IgD-negative memory B cell (primary cell): Measurements from ENCODE around the gene RAB3A. TPM values are rescaled to one million over a fixed set of nuclear protein-coding genes. Genes with fewer than 3 reads are reported as not detected.

ENCODE experiments used
- H3K27ac Mint-ChIP-seq, 3 donors: one replicate each; pipeline ENCODE4 v1.8.0; 2020 to 2022; ENCODE audit warnings: mild to moderate bottlenecking in 3 of 3, mixed read lengths in 3 of 3, moderate library complexity in 1 of 3
- H3K27me3 Mint-ChIP-seq: one replicate; pipeline ENCODE4 v1.8.0; 2021; ENCODE audit warnings: mixed read lengths
- H3K36me3 Mint-ChIP-seq: one replicate; pipeline ENCODE4 v1.8.0; 2020; ENCODE audit warnings: mild to moderate bottlenecking, mixed read lengths
- H3K4me1 Mint-ChIP-seq, 3 donors: one replicate each; pipeline ENCODE4 v1.8.0; 2020 to 2022; ENCODE audit warnings: mixed read lengths in 3 of 3, mild to moderate bottlenecking in 1 of 3
- H3K4me3 Mint-ChIP-seq, 4 donors: one replicate each; pipeline ENCODE4 v1.8.0; 2020 to 2022; ENCODE audit warnings: mild to moderate bottlenecking in 4 of 4, mixed read lengths in 4 of 4, moderate library complexity in 3 of 4
- H3K9me3 Mint-ChIP-seq, 3 donors: one replicate each; pipeline ENCODE4 v1.8.0; 2020 to 2021; ENCODE audit warnings: mixed read lengths in 3 of 3, mild to moderate bottlenecking in 1 of 3
- polyA plus RNA-seq: library from polyadenylated mRNA; unstranded; fragments of 300-500 nt; fragmentation: Illumina TruSeq; gene quantifications from one replicate; pipeline ENCODE4 v1.2.3, GENCODE V29; 2021

RAB3A gene
- polyA plus RNA-seq, 1 donor from 2014 or later = 1.5 TPM

DNA sequence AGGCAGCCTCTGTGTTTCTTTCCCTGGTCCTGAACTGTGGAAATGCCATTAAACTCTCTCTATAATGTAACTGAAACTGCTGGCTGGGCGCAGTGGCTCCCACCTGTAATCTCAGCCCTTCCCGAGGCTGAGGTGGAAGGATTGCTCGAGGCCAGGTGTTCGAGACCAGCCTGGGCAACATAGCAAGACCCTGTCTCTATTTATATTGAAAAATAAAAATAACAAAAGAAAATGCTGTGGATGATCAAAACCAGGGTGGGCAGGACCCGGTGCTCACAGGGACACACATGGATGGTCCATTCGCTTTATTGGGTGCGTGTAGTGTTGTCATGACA is 7.4 kb downstream of the RAB3A start:
- Mint-ChIP-seq H3K27ac (peak overlapping the region in 2 of 3 donors; percentile 27 to 39), H3K27me3 (no peaks in the 10 kb centered on the region), H3K36me3 (no peaks in the 10 kb centered on the region), H3K4me3 (peak overlapping the region in 3 of 4 donors; percentile 35 to 68 (median 46)), H3K4me1 (peaks cover 14 to 21% (median 20%) of the 10 kb centered on the region in 3 donors), H3K9me3 (no peaks in the 10 kb centered on the region)

DNA sequence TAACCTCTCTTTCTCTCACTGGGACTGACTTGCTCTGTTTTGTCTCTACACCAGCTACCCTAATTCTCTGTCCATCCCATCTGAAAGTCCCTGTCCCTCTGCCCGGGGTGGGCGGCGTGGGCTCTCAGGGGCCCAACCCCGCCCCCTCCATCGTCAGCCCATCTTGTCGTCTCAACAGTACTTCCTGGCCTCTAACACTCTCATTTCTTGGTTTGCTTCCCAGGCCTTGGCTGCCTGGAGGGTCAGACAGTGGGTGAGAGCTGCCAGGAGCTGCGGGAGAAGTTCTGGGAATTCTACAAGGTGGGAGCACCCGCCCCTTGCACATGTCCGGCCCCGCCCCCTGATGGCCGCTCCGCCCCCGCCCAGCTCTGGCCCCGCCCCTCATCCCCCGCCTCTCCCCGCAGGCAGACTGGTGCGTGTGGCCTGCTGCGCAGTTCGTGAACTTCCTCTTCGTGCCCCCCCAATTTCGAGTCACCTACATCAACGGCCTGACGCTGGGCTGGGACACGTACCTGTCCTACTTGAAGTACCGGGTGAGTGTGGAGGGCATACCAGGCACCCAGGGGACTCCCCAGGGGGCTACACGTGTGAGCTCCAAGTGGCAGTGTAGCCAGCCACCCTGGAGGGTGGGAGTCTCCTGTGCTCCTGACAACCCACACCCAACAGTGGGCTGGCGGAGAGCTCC is 9.1 kb downstream of the RAB3A start:
- no peaks in the 10 kb centered on the region for H3K9me3 Mint-ChIP-seq
- peak overlapping the region; percentile 85 to 94 (median 94) for H3K4me3 Mint-ChIP-seq
- H3K27me3 Mint-ChIP-seq = no peaks in the 10 kb centered on the region
- peaks cover 14 to 26% (median 23%) of the 10 kb centered on the region in 3 donors for H3K4me1 Mint-ChIP-seq
- no peaks in the 10 kb centered on the region for H3K36me3 Mint-ChIP-seq
- H3K27ac Mint-ChIP-seq = peak overlapping the region; percentile 6 to 83 (median 80)

- H3K27me3 Mint-ChIP-seq = no peaks in the 10 kb centered on the region
- H3K4me3 Mint-ChIP-seq = peak overlapping the region; percentile 85 to 94 (median 94)
- H3K9me3 Mint-ChIP-seq = no peaks in the 10 kb centered on the region
- H3K27ac Mint-ChIP-seq = peak overlapping the region in 2 of 3 donors; percentile 6 to 83
- peaks cover 14 to 28% (median 23%) of the 10 kb centered on the region in 3 donors for H3K4me1 Mint-ChIP-seq
- no peaks in the 10 kb centered on the region for H3K36me3 Mint-ChIP-seq
Measured at GRCh38 chr19:18194181-18194530, 9.7 kb downstream of the RAB3A start.

DNA sequence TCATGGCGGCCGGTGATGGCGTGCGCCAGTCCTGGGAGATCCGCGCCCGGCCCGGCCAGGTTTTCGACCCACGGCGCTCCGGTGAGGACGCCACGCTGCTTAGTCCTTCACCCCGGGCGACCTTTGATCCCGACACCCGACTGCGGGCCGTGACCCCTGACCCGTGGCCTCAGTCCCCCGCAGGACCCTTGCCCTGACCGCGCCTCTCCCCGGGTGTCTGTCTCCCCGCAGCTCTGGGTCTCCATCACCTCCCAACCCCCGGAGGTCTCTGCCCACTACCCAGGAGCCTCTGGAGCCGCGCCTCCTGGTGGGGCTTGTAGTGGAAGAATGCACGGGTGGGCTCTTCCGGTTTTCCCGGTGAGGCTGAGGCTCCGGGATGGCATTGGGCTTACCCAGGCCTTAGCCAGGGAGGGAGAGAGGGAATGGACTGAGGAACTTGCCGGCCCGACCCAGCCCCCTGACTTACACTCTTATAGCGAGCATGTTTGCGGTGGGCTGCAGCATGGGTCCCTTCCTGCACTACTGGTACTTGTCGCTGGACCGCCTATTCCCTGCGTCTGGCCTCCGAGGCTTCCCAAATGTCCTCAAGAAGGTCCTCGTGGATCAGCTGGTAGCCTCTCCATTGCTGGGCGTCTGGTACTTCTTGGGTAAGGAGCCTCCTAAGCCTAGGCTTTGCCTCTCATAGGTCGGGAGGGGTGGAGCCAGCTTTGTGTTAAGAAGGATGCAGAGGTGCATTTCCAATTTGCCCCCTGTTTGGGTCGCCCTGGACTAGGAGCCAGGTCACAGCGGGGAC is 10.3 kb downstream of the RAB3A start:
- Mint-ChIP-seq H3K36me3 (no peaks in the 10 kb centered on the region), H3K27me3 (no peaks in the 10 kb centered on the region), H3K4me3 (peak overlapping the region; percentile 85 to 94 (median 94)), H3K9me3 (no peaks in the 10 kb centered on the region), H3K4me1 (peaks cover 14 to 31% (median 25%) of the 10 kb centered on the region in 3 donors), H3K27ac (peak overlapping the region; percentile 83 to 99 (median 93))

DNA sequence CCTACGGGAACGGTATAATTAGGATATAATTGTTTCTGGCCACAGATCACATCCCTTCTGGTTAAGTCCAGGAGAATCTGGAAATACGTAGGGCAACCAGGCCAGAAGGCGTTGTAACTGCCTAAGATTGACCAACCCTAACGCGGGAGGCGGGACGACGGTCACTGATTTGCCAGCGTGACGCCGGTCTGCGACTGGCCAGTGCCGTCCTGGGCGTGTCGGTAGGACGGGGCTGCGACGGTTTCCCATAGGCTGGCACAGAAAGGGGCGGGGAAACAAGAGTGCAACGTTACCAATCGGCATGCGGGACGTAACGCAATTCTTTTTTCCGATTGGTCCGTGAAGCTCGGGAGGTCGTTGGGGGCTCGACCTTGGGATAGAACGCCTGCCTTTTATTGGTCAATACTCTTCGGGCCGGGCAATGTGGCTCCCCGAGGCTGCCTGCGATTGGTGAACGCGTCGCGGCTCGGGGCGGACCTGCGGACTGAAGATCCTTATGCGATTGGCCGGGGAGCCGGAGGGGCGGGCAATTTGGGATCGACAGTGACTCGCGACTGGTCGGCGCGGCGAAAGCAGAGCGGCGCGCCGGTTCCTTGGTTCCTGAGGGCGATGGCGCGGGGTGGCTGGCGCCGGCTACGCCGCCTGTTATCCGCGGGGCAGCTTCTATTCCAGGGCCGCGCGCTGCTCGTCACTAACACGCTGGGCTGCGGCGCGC is 11.0 kb downstream of the RAB3A start, which contains the start of gene MPV17L2:
Gene MPV17L2, plus strand, starts transcription at position 546 of the 715 bp plus-strand sequence. Its CDS starts 64 bp downstream, at position 610.
- Mint-ChIP-seq H3K9me3 (no peaks in the 10 kb centered on the region), H3K4me3 (peak within 1 kb of the TSS; percentile 85 to 94 (median 94)), H3K4me1 (peaks cover 14 to 31% (median 25%) of the 10 kb centered on the region in 3 donors), H3K27ac (peak within 1 kb of the TSS; percentile 83 to 99 (median 93)), H3K27me3 (no peaks in the 10 kb centered on the region), H3K36me3 (no peaks in the 10 kb centered on the region)

DNA sequence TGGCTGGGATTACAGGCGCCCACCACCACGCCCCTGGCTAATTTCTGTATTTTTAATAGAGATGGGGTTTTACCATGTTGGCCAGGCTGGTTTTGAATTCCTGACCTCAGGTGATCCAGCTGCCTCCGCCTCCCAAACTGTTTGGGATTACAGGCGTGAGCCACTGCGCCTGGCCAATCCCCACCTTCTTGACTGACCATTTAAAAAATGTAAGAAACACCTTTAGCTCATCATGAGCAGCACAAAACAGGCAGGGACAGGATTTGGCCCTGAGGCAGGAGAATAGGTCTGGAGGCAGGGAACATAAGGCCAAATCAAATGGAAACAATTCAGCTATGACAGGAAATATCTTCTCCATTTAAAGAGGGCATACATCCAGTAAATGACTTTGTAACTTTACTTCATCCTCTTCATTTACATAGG is 12.2 kb downstream of the RAB3A start:
- Mint-ChIP-seq H3K36me3 (no peaks in the 10 kb centered on the region), H3K9me3 (no peaks in the 10 kb centered on the region), H3K27me3 (no peaks in the 10 kb centered on the region), H3K4me3 (peak overlapping the region; percentile 85 to 94 (median 94)), H3K4me1 (peaks cover 14 to 31% (median 27%) of the 10 kb centered on the region in 3 donors), H3K27ac (peak overlapping the region; percentile 83 to 99 (median 93))

DNA sequence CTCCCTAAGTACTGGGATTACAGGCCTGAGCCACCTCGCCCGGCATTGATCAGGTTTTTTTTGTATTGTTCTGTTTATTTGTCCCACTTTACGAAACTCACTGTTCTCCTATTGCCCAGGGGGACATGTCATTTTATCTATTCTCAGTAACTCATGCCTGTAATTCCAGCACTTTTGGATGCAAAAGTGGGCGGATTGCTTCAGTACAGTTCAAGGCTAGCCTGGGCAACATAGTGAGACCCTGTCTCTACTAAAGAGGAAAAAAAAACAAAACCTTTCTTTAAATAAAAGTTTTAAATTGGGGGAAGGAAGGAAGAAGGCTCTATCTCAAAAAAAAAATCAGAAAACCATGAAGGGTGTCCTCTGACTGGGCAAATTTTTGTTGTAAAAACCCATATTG is 13.6 kb downstream of the RAB3A start:
- Mint-ChIP-seq H3K36me3 (peaks cover 2% of the 10 kb centered on the region), H3K4me1 (peaks cover 18 to 29% (median 28%) of the 10 kb centered on the region in 3 donors), H3K27me3 (no peaks in the 10 kb centered on the region), H3K9me3 (no peaks in the 10 kb centered on the region), H3K4me3 (peak overlapping the region in 1 of 4 donors; percentile 18), H3K27ac (peak overlapping the region in 2 of 3 donors; percentile 43 to 50)

- Mint-ChIP-seq H3K4me1 (peaks cover 11 to 16% (median 11%) of the 10 kb centered on the region in 3 donors), H3K27me3 (no peaks in the 10 kb centered on the region), H3K36me3 (peaks cover 6% of the 10 kb centered on the region), H3K9me3 (no peaks in the 10 kb centered on the region), H3K4me3 (peak overlapping the region in 1 of 4 donors; percentile 32), H3K27ac (peak overlapping the region in 1 of 3 donors; percentile 72)
Measured at GRCh38 chr19:18185538-18185937, 18.3 kb downstream of the RAB3A start.

GRCh38 chr19:18183529-18183928 is 20.3 kb downstream of the RAB3A start:
- no peak overlapping the region for H3K4me3 Mint-ChIP-seq
- no peaks in the 10 kb centered on the region for H3K27me3 Mint-ChIP-seq
- H3K36me3 Mint-ChIP-seq = peaks cover 12% of the 10 kb centered on the region
- no peak overlapping the region for H3K27ac Mint-ChIP-seq
- H3K9me3 Mint-ChIP-seq = no peaks in the 10 kb centered on the region
- H3K4me1 Mint-ChIP-seq = peaks cover 12 to 17% (median 15%) of the 10 kb centered on the region in 3 donors

DNA sequence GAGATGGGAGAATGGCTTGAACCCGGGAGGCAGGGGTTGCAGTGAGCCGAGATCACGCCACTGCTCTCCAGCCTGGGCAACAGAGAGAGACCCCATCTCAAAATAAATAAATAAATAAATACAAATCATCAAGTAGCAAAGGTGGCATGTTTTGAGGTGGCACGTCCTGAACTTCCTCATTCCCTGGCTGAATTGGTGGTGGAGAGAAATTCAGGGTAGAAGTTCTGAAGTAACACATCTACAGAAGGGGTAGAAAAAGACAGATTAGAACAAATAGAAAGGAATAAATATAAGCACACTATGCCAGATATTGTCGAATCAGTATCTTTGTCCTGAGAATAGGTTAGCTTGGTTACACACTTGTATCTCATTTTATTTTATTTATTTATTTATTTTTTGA is 23.9 kb downstream of the RAB3A start:
- peak overlapping the region; percentile 15 to 94 (median 78) for H3K4me3 Mint-ChIP-seq
- peaks cover 12 to 28% (median 26%) of the 10 kb centered on the region in 3 donors for H3K4me1 Mint-ChIP-seq
- H3K27ac Mint-ChIP-seq = peak overlapping the region in 2 of 3 donors; percentile 87 to 97

DNA sequence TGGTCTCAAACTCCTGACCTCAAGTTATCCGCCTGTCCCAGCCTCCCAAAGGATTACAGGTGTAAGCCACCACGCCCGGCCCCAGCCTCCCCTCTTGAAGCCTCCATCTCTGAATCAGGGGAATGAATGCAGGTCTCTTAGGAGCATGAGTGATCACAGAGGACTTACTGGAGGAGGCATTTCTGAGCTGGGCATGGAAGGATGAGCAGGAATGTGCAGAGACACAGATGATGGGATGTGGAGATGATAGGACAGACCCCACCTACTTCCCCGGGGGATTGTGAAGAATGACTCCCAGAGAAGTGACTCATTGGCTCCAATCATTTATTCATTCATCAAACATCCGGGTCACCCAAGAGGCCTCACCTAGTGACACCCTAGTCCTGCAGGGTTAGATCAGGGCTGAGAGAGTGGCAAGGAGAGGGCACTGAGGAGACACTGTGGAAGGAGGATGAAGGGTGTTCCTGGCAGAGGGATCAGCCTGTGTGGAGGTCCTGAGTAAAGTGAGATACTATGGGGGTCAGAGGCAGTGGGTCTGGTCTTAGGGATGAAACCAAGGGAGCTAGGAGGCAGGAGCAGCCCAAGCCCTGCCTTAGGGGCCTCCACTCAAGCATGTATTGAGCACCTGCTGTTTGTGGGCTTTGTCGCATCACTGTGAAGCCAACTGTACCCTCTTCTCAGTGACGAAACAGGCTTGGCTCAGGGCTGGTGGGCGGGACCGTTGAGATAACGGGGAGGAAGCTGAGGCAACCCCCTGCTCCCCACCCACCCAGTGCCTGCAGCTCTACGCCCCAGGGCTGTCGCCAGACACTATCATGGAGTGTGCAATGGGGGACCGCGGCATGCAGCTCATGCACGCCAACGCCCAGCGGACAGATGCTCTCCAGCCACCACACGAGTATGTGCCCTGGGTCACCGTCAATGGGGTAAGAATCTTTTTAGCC is 27.2 kb downstream of the RAB3A start:
- H3K4me1 Mint-ChIP-seq = peaks cover 23 to 39% (median 39%) of the 10 kb centered on the region in 3 donors
- H3K4me3 Mint-ChIP-seq = peak overlapping the region; percentile 65 to 99 (median 84)
- H3K27me3 Mint-ChIP-seq = no peaks in the 10 kb centered on the region
- peaks cover 22% of the 10 kb centered on the region for H3K36me3 Mint-ChIP-seq
- H3K9me3 Mint-ChIP-seq = no peaks in the 10 kb centered on the region
- H3K27ac Mint-ChIP-seq = peak overlapping the region in 1 of 3 donors; percentile 97

More for the DNA sequence above, 23.9 kb downstream of the RAB3A start:
- no peaks in the 10 kb centered on the region for H3K27me3 Mint-ChIP-seq
- H3K36me3 Mint-ChIP-seq = peaks cover 20% of the 10 kb centered on the region
- no peaks in the 10 kb centered on the region for H3K9me3 Mint-ChIP-seq

GRCh38 chr19:18174983-18175382 is 28.9 kb downstream of the RAB3A start:
- Mint-ChIP-seq H3K36me3 (peaks cover 21% of the 10 kb centered on the region), H3K4me3 (peak overlapping the region; percentile 95 to 99 (median 98)), H3K9me3 (no peaks in the 10 kb centered on the region), H3K27me3 (no peaks in the 10 kb centered on the region), H3K27ac (peak overlapping the region; percentile 98 to 99 (median 99)), H3K4me1 (peaks cover 27 to 51% (median 47%) of the 10 kb centered on the region in 3 donors)

GRCh38 chr19:18173572-18174288 is 30.1 kb downstream of the RAB3A start, which contains the start of gene IFI30:
TSS of gene IFI30 (plus strand) at chr19:18173813. CDS start at chr19:18173842, 29 bp downstream.
- H3K27ac Mint-ChIP-seq = peak within 1 kb of the TSS; percentile 98 to 99 (median 99)
- H3K4me3 Mint-ChIP-seq = peak within 1 kb of the TSS; percentile 95 to 99 (median 98)
- no peaks in the 10 kb centered on the region for H3K9me3 Mint-ChIP-seq
- H3K27me3 Mint-ChIP-seq = no peaks in the 10 kb centered on the region
- peaks cover 29 to 48% (median 47%) of the 10 kb centered on the region in 3 donors for H3K4me1 Mint-ChIP-seq
- peaks cover 15% of the 10 kb centered on the region for H3K36me3 Mint-ChIP-seq
